Inferior parietal cortex (tissue), 1 donor: ENCODE results near the gene PRDM5.

Experiments
- DNase-seq: peaks from one replicate; pipeline ENCODE4 v3.0.0-alpha.2; 2016; ENCODE audit errors: extremely low spot score

Gene PRDM5

DNA sequence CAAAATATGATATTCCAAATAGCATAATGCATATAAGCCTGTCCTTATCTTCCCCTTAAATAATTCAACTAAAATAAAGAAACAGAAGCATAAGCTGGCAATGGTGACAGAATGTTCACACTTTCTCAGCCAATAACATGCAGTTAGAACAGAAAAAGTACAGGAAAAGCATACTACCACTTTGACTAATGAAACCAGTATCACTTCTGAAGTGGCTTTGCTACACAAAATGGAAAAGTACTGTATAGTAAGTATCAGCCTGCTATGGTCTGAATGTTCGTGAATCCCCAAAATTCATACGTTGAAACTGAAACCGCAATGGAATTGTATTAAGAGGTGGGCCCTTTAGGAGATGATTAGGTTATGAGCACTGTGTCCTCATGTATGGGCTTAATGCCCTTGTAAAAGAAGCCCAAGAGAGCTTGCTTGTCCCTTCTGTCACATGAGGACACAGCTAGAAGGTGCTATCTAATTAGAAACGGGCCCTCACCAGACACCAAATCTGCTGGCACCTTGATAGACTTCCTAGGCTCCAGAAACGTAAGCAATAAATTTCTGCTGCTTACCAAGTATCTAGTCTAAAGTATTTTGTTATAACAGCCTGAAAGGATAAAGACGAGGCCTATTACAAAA is 102.6 kb downstream of the PRDM5 start:
- DNase-seq: no peak

GRCh38 chr4:120816296-120816965 is 106.1 kb downstream of the PRDM5 start:
- no peak for DNase-seq

DNA sequence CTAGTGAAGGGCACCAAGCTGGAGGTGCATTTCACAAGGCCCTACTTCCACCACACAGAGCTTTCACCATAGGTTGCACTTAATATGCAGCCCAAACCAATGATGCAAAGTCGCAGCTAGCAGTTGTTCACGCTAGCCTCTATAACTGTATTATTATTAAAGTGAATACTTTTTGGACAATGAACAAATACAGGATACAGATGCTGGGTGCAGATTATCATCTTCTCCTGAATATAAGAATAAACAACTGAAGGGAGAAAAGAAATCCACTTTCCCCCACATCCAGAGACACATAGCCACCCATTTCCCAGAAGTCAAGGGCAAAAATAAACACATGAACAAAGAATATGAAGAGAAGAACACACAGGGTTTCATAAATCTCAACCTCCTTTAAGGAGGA is 107.2 kb downstream of the PRDM5 start:
- DNase-seq: no peak

DNA sequence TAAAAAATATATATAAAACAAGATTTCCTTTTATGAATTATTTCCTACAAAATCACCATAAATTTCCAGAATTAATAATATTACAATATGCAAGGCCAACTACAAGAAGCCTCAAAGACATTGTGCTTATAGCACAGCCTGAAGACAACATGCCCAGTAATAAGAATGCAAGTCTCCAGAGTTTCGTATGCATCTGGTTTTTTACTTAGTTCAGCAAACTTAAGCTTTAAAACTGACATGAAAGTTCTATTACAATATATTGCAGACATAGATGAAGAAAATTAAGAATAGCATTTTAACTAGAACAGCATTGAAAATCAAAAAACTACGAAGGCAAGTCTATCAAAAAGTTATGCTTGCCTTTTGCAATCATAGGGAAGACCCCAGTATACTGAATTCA is 107.6 kb downstream of the PRDM5 start:
- no peak for DNase-seq

- no peak for DNase-seq
Measured at GRCh38 chr4:120812216-120812615, 110.3 kb downstream of the PRDM5 start.

DNA sequence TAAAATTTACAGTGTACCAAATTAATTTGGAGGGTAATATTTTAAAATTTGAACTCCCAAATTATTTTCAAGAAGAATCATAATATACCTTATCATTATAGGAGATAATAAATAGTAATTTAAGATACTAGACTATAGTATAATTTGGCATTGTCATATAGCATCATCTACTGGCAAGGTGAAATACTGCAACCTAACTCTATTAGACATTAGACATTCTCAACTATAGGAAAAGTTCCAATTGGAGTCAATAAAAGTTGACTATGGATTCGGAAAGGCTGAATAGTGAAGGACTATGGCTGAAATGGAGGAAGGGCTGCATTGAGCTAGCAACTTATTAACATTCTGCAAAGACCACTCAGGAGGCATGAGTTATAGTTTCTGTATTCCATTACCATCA is 113.0 kb downstream of the PRDM5 start:
- DNase-seq: no peak

DNA sequence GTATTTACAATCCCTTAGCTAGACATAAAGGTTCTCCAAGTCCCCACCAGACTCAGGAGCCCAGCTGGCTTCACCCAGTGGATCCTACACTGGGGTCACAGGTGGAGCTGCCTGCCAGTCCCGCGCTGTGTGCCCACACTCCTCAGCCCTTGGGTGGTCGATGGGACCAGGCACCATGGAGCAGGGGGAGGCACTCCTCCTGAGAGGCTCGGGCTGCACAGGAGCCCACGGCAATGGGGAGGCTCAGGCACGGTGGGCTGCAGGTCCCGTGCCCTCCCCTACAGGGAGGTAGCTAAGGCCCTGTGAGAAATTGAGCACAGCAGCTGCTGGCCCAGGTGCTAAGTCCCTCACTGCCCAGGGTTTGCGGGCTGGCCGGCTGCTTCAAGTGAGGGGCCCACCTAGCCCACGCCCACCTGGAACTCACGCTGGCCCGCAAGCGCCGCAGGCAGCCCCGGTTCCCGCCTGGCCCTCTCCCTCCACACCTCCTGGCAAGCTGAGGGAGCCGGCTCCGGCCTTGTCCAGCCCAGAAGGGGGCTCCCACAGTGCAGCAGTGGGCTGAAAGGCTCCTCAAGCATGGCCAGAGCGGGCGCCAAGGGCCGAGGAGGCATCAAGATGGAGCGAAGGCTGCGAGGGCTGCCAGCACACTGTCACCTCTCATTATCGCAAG is 113.9 kb downstream of the PRDM5 start:
- DNase-seq: no peak

- DNase-seq: peak; percentile 45
Measured at GRCh38 chr4:120801137-120801758, 121.3 kb downstream of the PRDM5 start.

DNA sequence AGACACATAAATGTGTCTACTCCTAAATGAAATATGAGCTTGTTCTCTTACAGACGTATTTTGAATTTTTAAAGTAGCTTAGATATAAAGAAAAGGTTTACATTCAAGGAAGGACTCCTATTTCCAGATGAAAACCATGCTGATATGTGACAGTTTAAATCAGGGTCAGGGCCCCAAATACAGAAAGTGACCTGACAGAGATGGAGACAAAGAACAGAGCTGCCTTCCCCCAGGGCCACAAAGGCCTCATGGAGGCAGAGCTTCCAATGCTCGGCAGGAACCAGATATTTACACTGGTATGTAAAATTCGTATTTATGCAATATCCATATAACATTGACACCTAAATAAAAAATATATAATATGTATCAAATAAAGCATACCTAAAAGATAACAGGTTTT is 124.0 kb downstream of the PRDM5 start:
- no peak for DNase-seq

DNA sequence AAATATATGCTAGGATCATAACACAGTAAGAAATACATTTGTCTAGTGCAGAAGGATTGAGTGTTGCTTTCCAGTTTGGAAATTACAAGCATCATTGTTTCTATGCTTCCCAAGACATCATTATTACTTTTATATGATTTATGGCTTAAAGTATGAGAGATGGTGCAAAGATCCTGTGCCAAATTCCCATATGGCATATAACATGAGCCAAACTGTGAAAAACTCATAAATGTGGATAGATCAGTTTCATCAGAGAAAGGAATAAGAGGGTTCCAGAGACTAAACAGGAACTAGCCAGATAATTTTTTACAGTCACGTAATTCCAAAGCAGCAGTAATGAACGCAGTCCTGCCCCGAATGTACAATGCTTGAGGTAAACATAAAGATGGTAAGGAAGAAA is 126.3 kb downstream of the PRDM5 start:
- DNase-seq: no peak

DNA sequence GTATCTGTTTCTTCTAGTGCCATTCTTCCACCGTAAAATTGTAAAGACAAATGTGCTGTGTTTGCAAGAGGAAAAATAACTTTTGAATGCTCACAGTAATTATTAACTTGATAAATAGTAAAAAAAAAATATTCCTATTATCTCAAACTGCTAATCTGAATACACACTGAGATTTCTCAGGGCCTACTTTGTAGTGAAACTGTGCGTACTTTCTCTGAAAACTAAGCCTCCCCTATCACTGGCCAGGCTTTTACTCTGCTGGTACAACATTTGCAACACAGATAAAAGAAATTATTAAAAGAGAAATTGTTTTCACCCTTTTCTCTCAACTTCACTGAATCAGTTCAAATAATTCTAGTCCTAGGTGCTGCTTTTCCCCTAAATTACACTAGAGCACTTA is 137.3 kb downstream of the PRDM5 start:
- DNase-seq: no peak

GRCh38 chr4:120777459-120777858 is 145.1 kb downstream of the PRDM5 start:
- no peak for DNase-seq

- no peak for DNase-seq
Measured at GRCh38 chr4:120775431-120775830, 147.1 kb downstream of the PRDM5 start.

GRCh38 chr4:120773641-120774040 is 148.9 kb downstream of the PRDM5 start:
- no peak for DNase-seq

DNA sequence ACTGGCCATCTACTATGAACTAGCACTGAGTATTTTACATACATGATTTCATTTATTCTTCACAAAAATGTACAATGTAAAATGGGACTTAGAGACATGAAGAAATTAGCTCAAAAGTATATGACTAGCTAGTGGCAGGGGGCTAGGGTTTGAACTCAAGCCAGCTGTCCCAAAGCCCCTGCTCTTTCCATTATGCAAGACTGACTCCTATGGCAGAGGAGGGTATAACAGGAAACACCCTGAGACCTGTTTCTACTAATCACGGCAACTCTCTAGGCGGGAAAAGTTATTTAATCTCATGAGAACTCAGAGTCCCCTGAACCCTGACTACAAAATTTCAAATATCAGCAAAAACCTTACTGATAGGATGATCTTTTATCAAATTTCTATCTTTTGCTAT is 150.6 kb downstream of the PRDM5 start:
- DNase-seq: no peak

DNA sequence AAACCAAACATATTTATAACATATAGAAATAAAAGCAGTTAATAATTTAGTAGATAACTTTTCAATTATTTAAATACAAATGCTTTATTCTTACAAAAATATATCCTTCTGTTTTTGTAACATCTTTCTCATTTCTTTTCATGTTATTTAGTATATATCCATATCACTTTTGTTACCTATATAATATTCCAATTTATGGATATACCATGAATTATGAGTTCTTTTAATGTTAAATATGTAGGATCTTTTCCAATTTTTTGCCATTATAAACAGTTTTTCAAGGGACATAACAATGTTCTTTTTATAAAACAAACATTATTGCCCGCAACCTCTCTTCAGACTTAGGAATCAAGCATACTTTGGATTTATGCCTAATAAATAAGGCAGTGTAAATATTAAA is 151.6 kb downstream of the PRDM5 start:
- DNase-seq: no peak

DNA sequence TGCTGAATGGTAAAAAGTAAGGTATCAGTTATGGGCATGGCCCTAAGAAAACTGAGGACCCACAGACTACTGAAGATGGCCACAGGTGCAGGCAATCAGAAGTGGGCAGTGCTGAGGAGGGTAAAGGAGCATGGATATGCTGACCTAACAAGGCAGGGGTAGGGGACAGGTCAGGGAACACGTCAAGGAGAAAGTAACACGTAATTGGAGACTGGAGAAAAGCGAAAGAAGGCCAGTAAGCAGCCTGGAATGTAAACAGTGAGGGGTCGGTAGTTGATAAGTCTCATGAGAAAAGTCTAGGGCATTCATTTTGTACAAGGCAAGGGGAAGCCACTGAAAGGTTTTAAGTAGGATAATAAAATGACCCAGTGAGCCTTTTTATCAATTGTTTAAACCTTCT is 153.3 kb downstream of the PRDM5 start:
- DNase-seq: no peak

- DNase-seq: no peak
Measured at GRCh38 chr4:120765260-120765680, 157.3 kb downstream of the PRDM5 start.

DNA sequence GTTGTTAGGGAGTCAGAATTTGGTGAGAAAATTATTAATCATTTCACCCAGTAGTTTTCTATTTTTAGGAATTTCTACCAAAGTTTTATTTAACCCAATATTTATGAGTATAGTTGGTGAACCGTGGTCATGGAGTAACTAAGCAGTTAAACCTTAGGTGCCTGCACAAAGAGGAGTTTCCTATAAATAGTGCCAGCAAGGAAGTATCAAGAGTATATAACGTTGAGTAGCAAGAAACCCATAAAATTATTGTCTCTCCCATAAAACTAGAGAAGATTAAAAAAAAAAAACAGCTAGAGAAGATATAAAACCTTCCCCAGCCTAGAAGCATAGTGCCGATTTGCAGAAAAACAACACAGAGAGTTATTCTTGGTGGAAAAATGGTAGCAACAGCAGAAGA is 158.9 kb downstream of the PRDM5 start:
- no peak for DNase-seq

DNA sequence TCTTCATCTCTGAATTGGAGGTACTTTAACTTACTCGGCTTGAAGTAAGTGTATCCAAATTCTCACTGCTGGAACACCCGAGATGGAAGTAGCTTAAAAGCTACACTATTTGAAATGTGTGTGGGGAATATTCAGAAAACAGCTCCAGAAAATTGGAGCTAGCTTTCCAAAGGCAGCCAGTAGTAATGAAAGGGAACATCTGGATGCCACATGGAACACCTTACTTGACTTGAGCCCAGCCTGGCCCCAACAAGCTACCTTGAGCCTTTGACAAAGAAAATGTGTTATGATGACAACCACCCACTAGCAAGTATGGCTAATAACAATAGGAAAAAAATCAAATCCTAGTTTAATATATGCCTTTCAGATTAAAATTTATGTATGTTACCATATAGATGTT is 161.5 kb downstream of the PRDM5 start:
- DNase-seq: no peak

DNA sequence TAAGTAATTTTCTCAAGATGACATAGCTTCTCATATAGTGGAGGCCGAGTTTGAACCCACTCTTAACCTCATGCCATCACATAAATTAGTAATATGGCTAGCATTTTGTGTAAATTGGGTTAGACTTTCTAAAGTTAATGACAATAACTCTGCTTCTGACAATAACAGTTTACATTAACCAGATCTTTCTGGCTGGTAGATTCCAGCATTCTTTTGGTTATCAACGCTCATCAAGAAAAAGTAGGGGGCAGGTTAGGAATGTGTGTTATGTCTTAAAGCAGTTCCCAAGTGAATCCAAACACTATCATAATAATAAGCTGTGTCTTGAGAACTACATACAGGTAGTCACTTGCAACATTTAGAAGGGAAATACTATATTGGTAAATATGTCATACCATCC is 162.5 kb downstream of the PRDM5 start:
- no peak for DNase-seq

DNA sequence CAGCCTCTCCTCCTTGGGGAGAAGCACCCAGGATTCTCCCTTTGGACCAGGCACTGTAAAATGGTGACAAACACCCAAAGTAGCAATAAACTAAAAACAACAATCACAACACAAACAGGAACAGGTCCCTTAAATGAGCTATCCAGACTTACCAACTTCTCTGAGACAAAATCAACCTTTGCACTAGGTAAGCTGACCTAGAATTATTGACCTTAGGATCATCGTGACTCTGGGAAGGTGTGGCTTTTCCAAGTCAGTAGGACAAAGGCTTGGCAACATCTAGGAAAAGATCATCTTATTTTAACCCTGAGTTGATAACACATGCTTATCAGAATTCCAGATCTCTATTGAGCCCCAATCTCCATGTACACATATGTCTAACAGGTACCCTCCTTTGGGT is 166.7 kb downstream of the PRDM5 start:
- no peak for DNase-seq

DNA sequence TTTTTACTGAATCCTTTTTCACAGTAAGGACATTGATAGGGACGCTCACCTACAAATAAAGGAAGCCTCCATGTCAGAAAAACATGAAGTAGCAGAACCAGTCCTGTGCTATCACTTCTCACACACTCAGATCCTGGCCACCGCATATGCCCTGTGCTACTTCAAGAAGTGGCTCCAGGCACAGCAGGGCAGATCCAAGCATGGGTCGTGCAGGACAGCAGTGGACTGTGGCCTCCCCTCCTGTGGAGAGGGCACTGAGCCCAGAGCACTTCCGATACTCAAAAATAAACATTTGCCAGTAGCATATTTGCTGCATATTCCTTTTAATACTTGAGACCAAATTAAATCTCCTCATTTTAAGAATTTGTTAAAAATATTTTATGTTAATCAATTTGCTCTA is 167.9 kb downstream of the PRDM5 start:
- DNase-seq: no peak
